Middle frontal gyrus (tissue), 1 donor: ENCODE results near the gene FGD4.

Experiments
- DNase-seq: peaks from one replicate; pipeline ENCODE4 v3.0.0-alpha.2; 2015; ENCODE audit warnings: low spot score; ENCODE audit errors: extremely low spot score

Gene FGD4

GRCh38 chr12:32605326-32606095, 206.2 kb downstream of the FGD4 start:
- DNase-seq, result no peak

- DNase-seq, result no peak
Measured at GRCh38 chr12:32606443-32606842, 207.1 kb downstream of the FGD4 start.

GRCh38 chr12:32609966-32610365, 210.6 kb downstream of the FGD4 start:
- DNase-seq, result no peak

- DNase-seq, result no peak
Measured at GRCh38 chr12:32611986-32612385, 212.6 kb downstream of the FGD4 start.

- no peak for DNase-seq
Measured at GRCh38 chr12:32612658-32613614, 213.6 kb downstream of the FGD4 start.

GRCh38 chr12:32615441-32615840, 216.1 kb downstream of the FGD4 start:
- DNase-seq, result no peak

GRCh38 chr12:32617534-32617933, 218.2 kb downstream of the FGD4 start:
- no peak for DNase-seq

GRCh38 chr12:32618115-32618514, 218.8 kb downstream of the FGD4 start:
- no peak for DNase-seq

GRCh38 chr12:32627976-32628375, 228.6 kb downstream of the FGD4 start:
- DNase-seq, result no peak

GRCh38 chr12:32641287-32641901, 242.0 kb downstream of the FGD4 start:
- DNase-seq, result no peak

- DNase-seq, result no peak
Measured at GRCh38 chr12:32644431-32644830, 245.1 kb downstream of the FGD4 start.

GRCh38 chr12:32647275-32647674, 247.9 kb downstream of the FGD4 start:
- no peak for DNase-seq

GRCh38 chr12:32650508-32650907, 251.2 kb downstream of the FGD4 start:
- no peak for DNase-seq

GRCh38 chr12:32651151-32651955, 252.0 kb downstream of the FGD4 start:
- no peak for DNase-seq

GRCh38 chr12:32651956-32652210, 252.5 kb downstream of the FGD4 start:
- DNase-seq, result no peak

- no peak for DNase-seq
Measured at GRCh38 chr12:32659908-32660440, 260.6 kb downstream of the FGD4 start.

GRCh38 chr12:32661706-32662105, 262.3 kb downstream of the FGD4 start:
- DNase-seq, result no peak

GRCh38 chr12:32662665-32663064, 263.3 kb downstream of the FGD4 start:
- no peak for DNase-seq

GRCh38 chr12:32666018-32666417, 266.7 kb downstream of the FGD4 start:
- no peak for DNase-seq

GRCh38 chr12:32669584-32669983, 270.2 kb downstream of the FGD4 start:
- DNase-seq, result no peak
